A673 (cell line): ENCODE data around the gene SDC4. TPM values are rescaled to one million over a fixed set of nuclear protein-coding genes. Genes with fewer than 3 reads are reported as not detected.

Experiments used
- BruUV-seq: library from RNA; stranded (reverse); fragments of 400-500 nt; replicated peaks from 2 replicates; lab custom pipeline; 2021; lab: Mats Ljungman, UMichigan
- CTCF ChIA-PET: fragments of 300-600 bp; sonication (Branson Sonifier 250); formaldehyde crosslinking; loops from one replicate; lab custom pipeline; 2022; ENCODE audit warnings: antibody characterized with exemption; lab: Charles Lee
- POLR2A ChIA-PET: fragments of 300-600 bp; sonication (Branson Sonifier 250); formaldehyde crosslinking; loops from one replicate; lab custom pipeline; 2022; ENCODE audit warnings: antibody characterized with exemption; ENCODE audit not compliant: low non-redundant PET; lab: Charles Lee
- DNase-seq: peaks from one replicate; pipeline ENCODE4 v3.0.0-alpha.2; 2015; ENCODE audit warnings: low spot score
- H3K27ac ChIP-seq: fragments of 200-600 bp; sonication (generic); 2 replicates; pipeline ENCODE4 v1.5.1; 2016; ENCODE audit warnings: mixed run types, low read depth, mild to moderate bottlenecking, mixed read lengths, antibody characterized with exemption, low read length; ENCODE audit not compliant: poor library complexity, severe bottlenecking
- H3K27me3 ChIP-seq: fragments of 200-600 bp; sonication (generic); replicated peaks from 2 replicates; pipeline ENCODE4 v1.6.1; 2017; ENCODE audit warnings: mixed run types, low read depth, mild to moderate bottlenecking, mixed read lengths, antibody characterized with exemption, low read length; ENCODE audit not compliant: insufficient read depth, poor library complexity
- H3K36me3 ChIP-seq: fragments of 200-600 bp; sonication (generic); 2 replicates; pipeline ENCODE4 v1.6.1; 2016; ENCODE audit warnings: mixed run types, mild to moderate bottlenecking, mixed read lengths, antibody characterized with exemption, low read length; ENCODE audit not compliant: insufficient read depth, poor library complexity, severe bottlenecking
- H3K4me1 ChIP-seq: fragments of 200-600 bp; sonication (generic); 2 replicates; pipeline ENCODE4 v1.6.1; 2017; ENCODE audit warnings: mixed run types, mild to moderate bottlenecking, mixed read lengths, antibody characterized with exemption, low read length; ENCODE audit not compliant: insufficient read depth, poor library complexity, severe bottlenecking
- H3K4me3 ChIP-seq: fragments of 200-600 bp; sonication (generic); 2 replicates; pipeline ENCODE4 v1.5.1; 2016; ENCODE audit warnings: low read depth, mixed run types, mild to moderate bottlenecking, mixed read lengths, low read length; ENCODE audit not compliant: poor library complexity, severe bottlenecking
- H3K9me3 ChIP-seq: fragments of 200-600 bp; sonication (generic); 2 replicates; pipeline ENCODE4 v1.6.1; 2016; ENCODE audit warnings: mixed run types, low read depth, mild to moderate bottlenecking, mixed read lengths, antibody characterized with exemption, low read length; ENCODE audit not compliant: poor library complexity, severe bottlenecking
- EZH2 ChIP-seq: fragments of 200-600 bp; sonication (generic); IDR thresholded peaks from 2 replicates; pipeline ENCODE4 v1.6.1; 2017; ENCODE audit warnings: borderline replicate concordance, low read depth, mild to moderate bottlenecking, mixed read lengths, antibody characterized with exemption, low read length; ENCODE audit not compliant: poor library complexity, severe bottlenecking
- intact Hi-C: fragments of 100-400 bp; cut with micrococcal nuclease; formaldehyde crosslinking; loops from one replicate; pipeline ENCODE4 v1.10.0; 2022; ENCODE audit not compliant: unreplicated experiment
- total RNA-seq: library from RNA; stranded (reverse); gene quantifications from 2 replicates; pipeline ENCODE4 v1.2.3, GENCODE V29; 2021
- TF ChIP-seq, protein P1 (sequence below): fragments of 300-800, 200-600 bp; sonication (generic); conservative IDR thresholded peaks from 2 replicates; pipeline ENCODE4 v1.5.1; 2017; ENCODE audit warnings: low read depth, mild to moderate bottlenecking, antibody characterized with exemption, low read length, moderate library complexity, mixed read lengths

SDC4 gene
- total RNA-seq, 1 experiment from 2014 or later, result 16.3 TPM

DNA sequence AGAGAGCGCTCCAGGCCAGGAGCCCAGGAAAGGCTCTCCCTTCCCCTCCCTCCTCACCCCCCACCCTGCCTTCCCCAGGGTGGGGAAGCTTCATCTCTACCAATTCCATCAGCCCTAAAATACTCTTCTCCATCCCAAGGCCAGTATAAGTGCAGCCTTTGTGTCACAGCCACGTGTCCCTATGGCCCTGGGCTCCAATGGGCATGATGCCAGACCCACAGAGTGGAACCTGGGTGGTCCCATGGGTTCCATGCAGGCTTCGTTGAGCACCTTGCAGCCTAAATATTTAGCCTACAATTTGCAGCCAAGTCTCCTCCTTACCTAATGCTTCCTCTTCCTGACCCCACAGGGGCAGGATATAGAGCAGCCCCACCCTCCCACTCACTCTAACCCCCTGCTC, 39.1 kb downstream of the SDC4 start:
- H3K9me3 ChIP-seq, result no peaks in the 10 kb centered on the region
- no peak overlapping the region for H3K27ac ChIP-seq
- H3K27me3 ChIP-seq, result no peaks in the 10 kb centered on the region
- BruUV-seq, result no TSS peak
- no peaks in the 10 kb centered on the region for H3K36me3 ChIP-seq
- ChIA-PET POLR2A (no interaction called here), CTCF (no interaction called here)
- intact Hi-C loops, result no loop called here
- DNase-seq, result no peak
- H3K4me1 ChIP-seq, result no peaks in the 10 kb centered on the region
- TF ChIP-seq, protein P1, sequence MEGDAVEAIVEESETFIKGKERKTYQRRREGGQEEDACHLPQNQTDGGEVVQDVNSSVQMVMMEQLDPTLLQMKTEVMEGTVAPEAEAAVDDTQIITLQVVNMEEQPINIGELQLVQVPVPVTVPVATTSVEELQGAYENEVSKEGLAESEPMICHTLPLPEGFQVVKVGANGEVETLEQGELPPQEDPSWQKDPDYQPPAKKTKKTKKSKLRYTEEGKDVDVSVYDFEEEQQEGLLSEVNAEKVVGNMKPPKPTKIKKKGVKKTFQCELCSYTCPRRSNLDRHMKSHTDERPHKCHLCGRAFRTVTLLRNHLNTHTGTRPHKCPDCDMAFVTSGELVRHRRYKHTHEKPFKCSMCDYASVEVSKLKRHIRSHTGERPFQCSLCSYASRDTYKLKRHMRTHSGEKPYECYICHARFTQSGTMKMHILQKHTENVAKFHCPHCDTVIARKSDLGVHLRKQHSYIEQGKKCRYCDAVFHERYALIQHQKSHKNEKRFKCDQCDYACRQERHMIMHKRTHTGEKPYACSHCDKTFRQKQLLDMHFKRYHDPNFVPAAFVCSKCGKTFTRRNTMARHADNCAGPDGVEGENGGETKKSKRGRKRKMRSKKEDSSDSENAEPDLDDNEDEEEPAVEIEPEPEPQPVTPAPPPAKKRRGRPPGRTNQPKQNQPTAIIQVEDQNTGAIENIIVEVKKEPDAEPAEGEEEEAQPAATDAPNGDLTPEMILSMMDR, result no peak
- no peak for TF ChIP-seq EZH2
- no peak overlapping the region for H3K4me3 ChIP-seq

- DNase-seq, result no peak
These were observed 40.0 kb downstream of the SDC4 start, which contains the start of gene MATN4 for GRCh38 chr20:45308117-45308778. MATN4 (minus strand) TSS chr20:45308299; CDS start chr20:45305582, 2,717 bp downstream.

GRCh38 chr20:45307076-45307640, 41.1 kb downstream of the SDC4 start:
- no peak for DNase-seq
- no peak overlapping the region for H3K4me3 ChIP-seq
- no TSS peak for BruUV-seq
- no peak for TF ChIP-seq EZH2
- TF ChIP-seq, protein P1, result no peak
- no peaks in the 10 kb centered on the region for H3K36me3 ChIP-seq
- intact Hi-C loops, result no loop called here
- peaks cover 16% of the 10 kb centered on the region for H3K4me1 ChIP-seq
- CTCF ChIA-PET, result no interaction called here
- H3K27ac ChIP-seq, result no peak overlapping the region
- H3K9me3 ChIP-seq, result no peaks in the 10 kb centered on the region
- POLR2A ChIA-PET, result no interaction called here
- no peaks in the 10 kb centered on the region for H3K27me3 ChIP-seq

More at GRCh38 chr20:45308117-45308778, 40.0 kb downstream of the SDC4 start, which contains the start of gene MATN4:
- Histone ChIP-seq H3K36me3 (no peaks in the 10 kb centered on the region), H3K4me3 (no peak within 1 kb of the TSS), H3K9me3 (no peaks in the 10 kb centered on the region), H3K27me3 (no peaks in the 10 kb centered on the region), H3K27ac (no peak within 1 kb of the TSS), H3K4me1 (peaks cover 7% of the 10 kb centered on the region)
- CTCF ChIA-PET, result interaction anchor here (0.6 kb wide), 1 partner anchor 11 kb away, joined by 3 read pairs; no protein-coding TSS in a partner anchor
- BruUV-seq, result no TSS peak
- POLR2A ChIA-PET, result no interaction called here
- TF ChIP-seq EZH2, result no peak
- TF ChIP-seq, protein P1, result no peak
- intact Hi-C loops, result no loop called here
